GM12864 (cell line): ENCODE measurements around the gene FSTL3.

Source experiments
- DNase-seq: peaks from one replicate; pipeline ENCODE4 v3.0.0-alpha.2; 2011; ENCODE audit warnings: low read depth
- H3K4me3 ChIP-seq: 2 replicates; pipeline ENCODE4 v1.5.1; 2011; ENCODE audit warnings: mild to moderate bottlenecking, low read depth, low read length, control low read depth
- TF ChIP-seq, protein P1 (sequence below): IDR thresholded peaks from 2 replicates; pipeline ENCODE4 v1.5.1; 2011; ENCODE audit warnings: low read depth, mild to moderate bottlenecking, moderate library complexity, low read length, control low read depth, inconsistent platforms; ENCODE audit errors: missing control alignments

FSTL3 gene

DNA sequence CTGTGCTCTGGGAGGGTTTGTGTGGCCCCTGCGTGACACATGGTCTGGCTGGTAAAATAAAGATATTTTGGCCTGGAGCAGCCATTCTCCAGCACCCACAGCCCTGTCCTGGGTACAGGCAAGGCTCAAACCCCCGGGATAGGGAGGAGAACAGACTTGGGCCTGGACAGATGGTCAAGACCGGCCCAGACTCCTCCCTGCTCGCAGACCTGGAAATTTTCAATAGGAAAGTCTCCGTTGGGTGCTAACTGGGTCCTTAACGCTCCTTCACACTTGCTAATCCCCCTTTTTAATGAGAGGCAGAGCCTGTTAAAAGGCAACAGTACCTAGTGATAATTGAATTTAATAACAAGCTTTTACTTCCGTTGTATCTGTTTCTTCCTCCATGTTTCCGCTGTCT, 35.1 kb downstream of the FSTL3 start:
- no peak overlapping the region for H3K4me3 ChIP-seq
- no peak for DNase-seq

DNA sequence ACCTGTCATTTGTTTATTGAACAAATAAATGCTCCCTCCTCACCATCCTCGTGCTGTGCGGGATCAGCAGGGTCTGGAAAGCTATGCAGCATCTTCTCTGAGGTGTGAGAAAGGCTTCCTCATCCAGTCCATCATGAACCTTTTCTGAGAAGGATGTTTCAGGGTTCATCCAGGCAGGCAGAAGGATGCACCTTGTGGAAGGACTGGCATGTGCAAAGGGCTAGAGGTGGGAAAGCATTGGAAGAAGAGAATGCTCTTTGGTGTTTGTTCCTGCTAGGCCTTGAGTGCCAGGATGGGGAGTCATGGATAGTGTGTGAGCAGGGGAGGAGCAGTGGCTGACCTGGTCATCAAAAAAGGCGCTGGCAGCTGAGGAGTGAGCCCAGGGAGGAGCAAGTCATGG, 39.2 kb downstream of the FSTL3 start:
- no peak for DNase-seq
- H3K4me3 ChIP-seq = no peak overlapping the region
- TF ChIP-seq, protein P1, sequence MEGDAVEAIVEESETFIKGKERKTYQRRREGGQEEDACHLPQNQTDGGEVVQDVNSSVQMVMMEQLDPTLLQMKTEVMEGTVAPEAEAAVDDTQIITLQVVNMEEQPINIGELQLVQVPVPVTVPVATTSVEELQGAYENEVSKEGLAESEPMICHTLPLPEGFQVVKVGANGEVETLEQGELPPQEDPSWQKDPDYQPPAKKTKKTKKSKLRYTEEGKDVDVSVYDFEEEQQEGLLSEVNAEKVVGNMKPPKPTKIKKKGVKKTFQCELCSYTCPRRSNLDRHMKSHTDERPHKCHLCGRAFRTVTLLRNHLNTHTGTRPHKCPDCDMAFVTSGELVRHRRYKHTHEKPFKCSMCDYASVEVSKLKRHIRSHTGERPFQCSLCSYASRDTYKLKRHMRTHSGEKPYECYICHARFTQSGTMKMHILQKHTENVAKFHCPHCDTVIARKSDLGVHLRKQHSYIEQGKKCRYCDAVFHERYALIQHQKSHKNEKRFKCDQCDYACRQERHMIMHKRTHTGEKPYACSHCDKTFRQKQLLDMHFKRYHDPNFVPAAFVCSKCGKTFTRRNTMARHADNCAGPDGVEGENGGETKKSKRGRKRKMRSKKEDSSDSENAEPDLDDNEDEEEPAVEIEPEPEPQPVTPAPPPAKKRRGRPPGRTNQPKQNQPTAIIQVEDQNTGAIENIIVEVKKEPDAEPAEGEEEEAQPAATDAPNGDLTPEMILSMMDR = no peak

More for the DNA sequence above, 35.1 kb downstream of the FSTL3 start:
- TF ChIP-seq, protein P1 = no peak

DNA sequence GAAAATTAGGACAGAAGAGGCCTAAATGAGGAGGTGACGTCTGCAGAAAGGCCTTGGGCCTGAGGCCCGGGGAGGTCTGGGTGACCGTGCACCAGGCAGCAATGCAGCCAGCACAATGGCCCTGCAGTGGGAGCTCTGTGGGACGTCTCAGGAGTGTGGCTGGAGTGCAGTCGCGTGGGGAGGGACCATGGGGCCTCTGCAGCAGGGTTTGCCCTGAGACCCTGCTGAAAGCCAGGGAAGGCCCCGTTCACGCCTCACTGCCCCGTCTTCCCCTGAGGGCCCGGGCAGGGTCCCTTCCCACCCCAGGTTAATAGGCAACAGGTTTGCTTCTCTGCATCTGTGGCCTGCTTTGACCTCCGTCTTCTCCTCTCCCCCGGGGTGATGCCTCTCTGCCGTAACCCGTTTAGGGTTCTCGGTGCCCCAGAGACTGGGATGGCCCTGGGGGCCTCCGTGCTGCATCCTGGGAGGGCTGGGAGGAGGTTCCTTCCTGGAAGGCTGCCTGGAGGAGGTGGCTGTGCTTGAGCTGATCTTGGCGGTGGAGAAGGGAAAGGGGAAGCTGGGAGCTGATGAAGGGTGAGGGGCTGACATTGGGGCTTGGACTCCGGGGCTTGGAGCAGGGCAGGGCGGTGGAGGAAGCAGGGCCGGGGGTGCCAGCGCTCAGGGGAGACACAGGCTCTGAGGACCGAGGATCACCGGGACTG, 42.2 kb downstream of the FSTL3 start:
- TF ChIP-seq, protein P1 = no peak
- no peak overlapping the region for H3K4me3 ChIP-seq
- DNase-seq = no peak

DNA sequence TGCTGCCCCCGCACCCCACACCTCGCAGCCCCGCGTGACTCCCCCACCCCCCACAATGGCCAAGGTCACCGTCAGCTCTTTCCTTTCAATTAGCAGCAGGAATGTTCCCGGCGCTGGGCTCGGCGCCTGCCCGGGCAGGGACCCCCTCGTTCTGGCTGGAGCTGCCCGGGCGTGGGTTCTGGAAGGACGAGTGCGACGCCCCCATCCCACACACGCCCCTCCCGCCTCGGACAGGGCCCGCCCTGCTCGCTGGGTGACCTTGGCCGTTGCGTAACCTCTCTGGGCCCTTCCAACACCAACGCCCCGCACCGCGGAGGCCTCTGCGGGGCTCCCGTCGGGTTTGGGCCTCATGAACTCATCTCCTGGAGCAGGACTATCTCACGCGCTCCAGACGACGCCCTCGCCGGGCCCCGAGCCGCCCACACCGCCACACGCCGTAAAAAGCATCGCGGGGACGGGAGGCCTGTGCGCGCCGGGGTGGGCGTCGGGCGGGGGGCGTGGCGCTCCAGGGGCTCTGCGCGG, 42.9 kb downstream of the FSTL3 start:
- TF ChIP-seq, protein P1 = no peak
- no peak for DNase-seq
- no peak overlapping the region for H3K4me3 ChIP-seq

DNA sequence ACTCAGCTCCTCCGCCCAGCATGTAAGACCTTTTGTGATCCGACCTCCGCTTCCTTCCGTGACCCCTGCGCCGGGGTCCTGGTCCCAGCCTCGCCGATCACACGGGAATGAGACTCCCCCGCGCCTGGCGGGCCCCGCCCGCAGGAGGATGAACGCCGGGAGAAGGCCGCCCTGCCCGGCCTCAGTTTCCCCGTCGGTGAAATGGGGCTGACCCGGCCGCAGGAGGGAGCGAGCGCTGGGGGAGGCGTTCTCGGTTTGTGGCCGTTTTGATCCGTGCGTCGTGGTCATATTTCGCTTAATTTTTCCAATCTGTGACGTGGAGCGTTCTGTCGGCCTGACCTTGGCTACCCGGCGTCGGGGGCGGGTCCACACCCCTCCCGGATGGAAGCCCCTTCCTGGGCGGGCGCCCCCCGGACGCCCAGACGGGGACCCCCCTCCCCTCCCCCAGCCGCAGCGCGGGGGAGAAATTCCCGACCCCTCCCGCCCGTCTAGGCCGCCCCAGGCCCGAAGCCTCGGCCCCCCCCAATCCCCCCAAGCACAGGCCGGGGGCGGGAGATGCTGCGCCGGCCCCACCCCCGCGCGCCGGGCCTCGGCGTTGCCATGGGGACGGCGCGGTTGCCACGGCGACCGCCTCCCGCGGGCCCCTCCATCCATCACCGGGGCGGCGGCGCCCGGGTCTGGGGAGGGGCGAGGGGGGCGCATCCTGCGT, 43.6 kb downstream of the FSTL3 start:
- no peak for DNase-seq
- no peak overlapping the region for H3K4me3 ChIP-seq

DNA sequence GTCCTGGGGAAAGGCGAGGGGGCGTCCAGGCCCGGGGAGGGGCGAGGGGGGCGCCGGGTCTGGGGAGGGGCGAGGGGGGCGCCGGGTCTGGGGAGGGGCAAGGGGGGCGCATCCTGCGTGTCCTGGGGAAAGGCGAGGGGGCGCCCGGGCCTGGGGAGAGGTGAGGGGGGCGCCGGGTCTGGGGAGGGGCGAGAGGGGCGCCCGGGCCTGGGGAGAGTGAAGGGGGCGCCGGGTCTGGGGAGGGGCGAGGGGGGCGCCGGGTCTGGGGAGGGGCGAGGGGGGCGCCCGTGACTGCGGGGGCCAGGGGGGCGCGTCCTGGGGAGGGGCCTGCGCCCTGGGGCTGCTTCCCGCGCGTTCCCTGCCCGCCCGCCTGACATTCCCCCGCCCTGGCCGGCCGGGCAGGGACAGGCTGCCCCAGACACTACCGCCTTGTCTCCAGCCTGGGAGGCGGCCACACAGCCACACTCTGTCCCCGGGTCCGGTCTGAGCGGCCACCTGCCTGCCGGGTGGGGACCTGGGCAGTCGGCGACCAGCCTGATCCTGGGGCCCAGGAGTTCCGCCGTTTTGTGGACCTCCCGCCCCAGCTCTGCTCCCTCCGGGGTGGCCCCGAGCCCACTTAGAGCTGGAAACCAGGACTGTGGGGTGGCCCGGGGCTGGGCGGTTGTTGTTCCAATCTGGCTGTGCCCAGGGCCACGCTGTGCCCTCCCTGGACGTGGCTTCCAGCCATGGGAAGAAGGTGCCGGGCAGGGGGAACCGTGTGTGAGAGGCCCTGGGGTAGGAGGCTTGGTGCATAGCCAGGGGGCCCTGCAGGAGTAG, 44.4 kb downstream of the FSTL3 start:
- DNase-seq = no peak
- TF ChIP-seq, protein P1 = no peak
- H3K4me3 ChIP-seq = no peak overlapping the region

More for the DNA sequence above, 43.6 kb downstream of the FSTL3 start:
- TF ChIP-seq, protein P1 = no peak
